Neural cell (in vitro differentiated cells): ENCODE data around the gene AGPAT3. TPM values are rescaled to one million over a fixed set of nuclear protein-coding genes. Genes with fewer than 3 reads are reported as not detected.

Experiments used
- H2AFZ ChIP-seq: fragments of 200-600, 300-800 bp; sonication (generic), shearing (Covaris generic); 2 replicates; pipeline ENCODE4 v1.6.0; 2014; ENCODE audit warnings: low read depth, mild to moderate bottlenecking, antibody characterized with exemption, low read length, moderate library complexity
- H3F3A ChIP-seq: fragments of 200-600 bp; shearing (Covaris generic); 2 replicates; pipeline ENCODE4 v1.6.1; 2016; ENCODE audit warnings: mild to moderate bottlenecking, moderate library complexity, mixed read lengths, antibody characterized with exemption, low read length; ENCODE audit not compliant: insufficient read depth, poor library complexity, severe bottlenecking
- H3K27ac ChIP-seq: fragments of 200-600, 300-800 bp; sonication (generic), shearing (Covaris generic); 2 replicates; pipeline ENCODE4 v1.5.1; 2014; ENCODE audit warnings: mild to moderate bottlenecking, low read length, moderate library complexity
- H3K27me3 ChIP-seq: fragments of 300-800, 200-600 bp; sonication (generic), shearing (Covaris generic); 2 replicates; pipeline ENCODE4 v1.6.0; 2014; ENCODE audit warnings: mild to moderate bottlenecking, low read depth, low read length, moderate library complexity; ENCODE audit not compliant: insufficient read depth
- H3K36me3 ChIP-seq: fragments of 300-800, 200-600 bp; sonication (generic), shearing (Covaris generic); 2 replicates; pipeline ENCODE4 v1.5.1; 2014; ENCODE audit warnings: mild to moderate bottlenecking, antibody characterized with exemption, low read length, moderate library complexity; ENCODE audit not compliant: insufficient read depth
- H3K4me2 ChIP-seq: fragments of 300-800, 200-600 bp; sonication (generic), shearing (Covaris generic); 2 replicates; pipeline ENCODE4 v1.6.0; 2014; ENCODE audit warnings: mild to moderate bottlenecking, low read length
- H3K4me3 ChIP-seq: fragments of 300-800, 200-600 bp; sonication (generic), shearing (Covaris generic); 2 replicates; pipeline ENCODE4 v1.5.1; 2014; ENCODE audit warnings: mild to moderate bottlenecking, low read length, moderate library complexity
- H3K79me2 ChIP-seq: fragments of 200-600 bp; shearing (Covaris generic); replicated peaks from 2 replicates; pipeline ENCODE4 v1.6.0; 2014; ENCODE audit warnings: mild to moderate bottlenecking, low read length, moderate library complexity; ENCODE audit not compliant: insufficient read depth
- H3K9ac ChIP-seq: fragments of 300-800, 200-600 bp; sonication (generic), shearing (Covaris generic); 2 replicates; pipeline ENCODE4 v1.6.1; 2016; ENCODE audit warnings: mild to moderate bottlenecking, low read length, mixed read lengths
- H3K9me2 ChIP-seq: fragments of 200-600 bp; shearing (Covaris generic); 2 replicates; pipeline ENCODE4 v1.6.1; 2016; ENCODE audit warnings: mild to moderate bottlenecking, low read length, mixed read lengths; ENCODE audit not compliant: insufficient read depth
- H3K9me3 ChIP-seq: fragments of 200-600, 300-800 bp; sonication (generic), shearing (Covaris generic); 2 replicates; pipeline ENCODE4 v1.6.1; 2016; ENCODE audit warnings: mild to moderate bottlenecking, mixed run types, low read length, moderate library complexity, mixed read lengths
- H4K20me1 ChIP-seq: fragments of 200-600 bp; shearing (Covaris generic); 2 replicates; pipeline ENCODE4 v1.6.1; 2016; ENCODE audit warnings: mild to moderate bottlenecking, mixed run types; ENCODE audit not compliant: insufficient read depth
- EP300 ChIP-seq: fragments of 450-650 bp; conservative IDR thresholded peaks from 2 replicates; pipeline ENCODE4 v1.6.1; 2014; ENCODE audit warnings: antibody characterized with exemption, mild to moderate bottlenecking, moderate library complexity; ENCODE audit not compliant: poor library complexity, severe bottlenecking
- EZH2 ChIP-seq: fragments of 200-600, 300-800 bp; shearing (Covaris generic), sonication (generic); IDR thresholded peaks from 2 replicates; pipeline ENCODE4 v1.6.1; 2014; ENCODE audit warnings: antibody characterized with exemption, low read length, borderline replicate concordance, mild to moderate bottlenecking; ENCODE audit not compliant: insufficient read depth, poor library complexity, severe bottlenecking
- MXI1 ChIP-seq: fragments of 450-650 bp; conservative IDR thresholded peaks from 2 replicates; pipeline ENCODE4 v1.6.1; 2014; ENCODE audit warnings: antibody characterized with exemption, mild to moderate bottlenecking; ENCODE audit not compliant: poor library complexity, severe bottlenecking
- POLR2AphosphoS5 ChIP-seq: IDR thresholded peaks from 2 replicates; pipeline ENCODE4 v1.6.1; 2012
- RAD21 ChIP-seq: fragments of 450-650 bp; conservative IDR thresholded peaks from 2 replicates; pipeline ENCODE4 v1.6.1; 2014; ENCODE audit warnings: antibody characterized with exemption, mild to moderate bottlenecking, moderate library complexity
- REST ChIP-seq: IDR thresholded peaks from 2 replicates; pipeline ENCODE4 v1.6.1; 2012; ENCODE audit warnings: borderline replicate concordance
- SMC3 ChIP-seq: fragments of 450-650 bp; conservative IDR thresholded peaks from 2 replicates; pipeline ENCODE4 v1.6.1; 2014; ENCODE audit warnings: antibody characterized with exemption, mild to moderate bottlenecking, moderate library complexity; ENCODE audit not compliant: poor library complexity
- TAF1 ChIP-seq: IDR thresholded peaks from 2 replicates; pipeline ENCODE4 v1.6.1; 2012; ENCODE audit warnings: low read depth
- polyA plus RNA-seq: library from polyadenylated mRNA; depleted of rRNA; stranded (reverse); fragments of >200 nt; gene quantifications from 2 replicates; pipeline ENCODE4 v1.2.3, GENCODE V29; 2014
- TF ChIP-seq, protein P1 (sequence below): fragments of 450-650 bp; IDR thresholded peaks from 2 replicates; pipeline ENCODE4 v1.5.1; 2014; ENCODE audit warnings: antibody characterized with exemption, mild to moderate bottlenecking, moderate library complexity; ENCODE audit not compliant: poor library complexity, severe bottlenecking

Gene AGPAT3
- polyA plus RNA-seq, 1 donor from 2014 or later: 8.4 TPM

- H3K4me3 ChIP-seq: no peak overlapping the region
- H3K4me2 ChIP-seq: no peak overlapping the region
- H3K36me3 ChIP-seq: no peaks in the 10 kb centered on the region
- H2AFZ ChIP-seq: no peak overlapping the region
- TF ChIP-seq REST (no peak), RAD21 (no peak), SMC3 (no peak), EP300 (no peak)
- TF ChIP-seq, protein P1, sequence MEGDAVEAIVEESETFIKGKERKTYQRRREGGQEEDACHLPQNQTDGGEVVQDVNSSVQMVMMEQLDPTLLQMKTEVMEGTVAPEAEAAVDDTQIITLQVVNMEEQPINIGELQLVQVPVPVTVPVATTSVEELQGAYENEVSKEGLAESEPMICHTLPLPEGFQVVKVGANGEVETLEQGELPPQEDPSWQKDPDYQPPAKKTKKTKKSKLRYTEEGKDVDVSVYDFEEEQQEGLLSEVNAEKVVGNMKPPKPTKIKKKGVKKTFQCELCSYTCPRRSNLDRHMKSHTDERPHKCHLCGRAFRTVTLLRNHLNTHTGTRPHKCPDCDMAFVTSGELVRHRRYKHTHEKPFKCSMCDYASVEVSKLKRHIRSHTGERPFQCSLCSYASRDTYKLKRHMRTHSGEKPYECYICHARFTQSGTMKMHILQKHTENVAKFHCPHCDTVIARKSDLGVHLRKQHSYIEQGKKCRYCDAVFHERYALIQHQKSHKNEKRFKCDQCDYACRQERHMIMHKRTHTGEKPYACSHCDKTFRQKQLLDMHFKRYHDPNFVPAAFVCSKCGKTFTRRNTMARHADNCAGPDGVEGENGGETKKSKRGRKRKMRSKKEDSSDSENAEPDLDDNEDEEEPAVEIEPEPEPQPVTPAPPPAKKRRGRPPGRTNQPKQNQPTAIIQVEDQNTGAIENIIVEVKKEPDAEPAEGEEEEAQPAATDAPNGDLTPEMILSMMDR: no peak
- H3K9ac ChIP-seq: no peak overlapping the region
- H3F3A ChIP-seq: no peaks in the 10 kb centered on the region
- no peak overlapping the region for H3K27ac ChIP-seq
- H4K20me1 ChIP-seq: no peaks in the 10 kb centered on the region
- no peaks in the 10 kb centered on the region for H3K79me2 ChIP-seq
- H3K27me3 ChIP-seq: no peaks in the 10 kb centered on the region
- no peaks in the 10 kb centered on the region for H3K9me3 ChIP-seq
- no peaks in the 10 kb centered on the region for H3K9me2 ChIP-seq
Observed at GRCh38 chr21:43933680-43934079, 68.7 kb downstream of the AGPAT3 start.

GRCh38 chr21:43934116-43934515 lies 69.1 kb downstream of the AGPAT3 start:
- no peak for TF ChIP-seq REST
- TF ChIP-seq, protein P1: no peak
- TF ChIP-seq RAD21: no peak
- no peak for TF ChIP-seq EP300
- TF ChIP-seq EZH2: no peak
- no peak for TF ChIP-seq TAF1
- no peak for TF ChIP-seq MXI1
- TF ChIP-seq SMC3: no peak
- no peak for TF ChIP-seq POLR2AphosphoS5
- Histone ChIP-seq H3K27me3 (no peaks in the 10 kb centered on the region), H3K9me3 (no peaks in the 10 kb centered on the region), H4K20me1 (no peaks in the 10 kb centered on the region), H2AFZ (no peak overlapping the region), H3K9me2 (no peaks in the 10 kb centered on the region), H3K27ac (no peak overlapping the region), H3F3A (no peaks in the 10 kb centered on the region), H3K9ac (no peak overlapping the region), H3K79me2 (no peaks in the 10 kb centered on the region), H3K36me3 (no peaks in the 10 kb centered on the region), H3K4me3 (no peak overlapping the region), H3K4me2 (no peak overlapping the region)
